ENCODE data around the gene RAI1. TPM values are rescaled to one million over a fixed set of nuclear protein-coding genes. Genes with fewer than 3 reads are reported as not detected.
A peak's percentile ranks its signal among the peaks of the same experiment; 100 is the strongest.

The RAI1 gene
- total and polyA plus RNA-seq, 12 donors: 4.2 to 37.3 (median 26.9) TPM

DNA sequence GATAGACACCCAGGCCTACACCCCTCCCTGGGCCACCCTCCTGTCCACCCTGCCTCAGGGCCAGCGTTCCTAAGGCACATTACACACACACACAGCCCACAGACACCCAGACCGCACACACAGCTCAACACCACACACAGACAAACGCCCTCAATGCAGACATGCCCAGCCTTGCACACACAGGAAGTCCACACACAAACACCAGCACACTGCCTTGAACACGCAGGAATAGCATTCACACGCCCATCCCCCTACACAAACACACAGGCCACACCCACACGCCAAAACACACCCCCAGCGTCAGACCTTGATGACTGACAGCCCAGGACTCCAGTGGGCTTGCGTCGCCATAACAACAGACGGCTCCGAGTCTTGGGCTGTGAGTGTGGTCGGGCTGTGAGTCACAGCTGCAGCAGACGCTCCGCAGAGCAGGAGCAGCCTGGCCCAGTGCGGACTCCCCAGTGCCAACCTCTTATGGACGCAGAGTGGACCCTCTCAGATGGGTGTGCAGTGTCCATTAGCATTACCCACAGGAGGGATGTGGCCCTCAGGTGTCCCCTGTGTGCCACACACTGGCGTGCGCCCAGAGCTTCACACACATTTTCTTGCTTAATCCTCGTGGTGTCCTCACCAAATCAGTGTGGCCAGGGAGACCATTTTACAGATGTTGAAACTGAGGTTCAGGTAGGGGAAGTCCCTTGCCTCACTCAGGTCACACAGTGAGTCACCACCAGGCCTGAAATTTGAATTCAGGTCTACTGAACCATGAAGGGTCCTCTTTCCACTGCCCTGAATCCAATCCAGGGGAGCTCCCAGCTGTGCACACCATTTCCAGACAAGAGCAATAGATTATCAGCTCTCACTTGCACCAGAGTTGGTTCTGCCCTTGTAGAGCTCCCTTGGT is 17.8 kb upstream of the RAI1 start:
- Histone ChIP-seq H3K36me3 (replicated peaks in 1 of 2) (no peaks in the 10 kb centered on the region), H3K4me3 (no peak overlapping the region), H3K27ac (no peak overlapping the region), H3K9me3 (replicated peaks in 1 of 3) (peaks cover 0 to 3% (median 0%) of the 10 kb centered on the region in 3 donors), H3K4me1 (replicated peaks in 1 of 2) (peaks cover 0 to 9% of the 10 kb centered on the region in 2 donors), H3K27me3 (no peaks in the 10 kb centered on the region)
- 21 to 46% (median 26%) methylated on average over 4 to 19 of the region's 19 CpGs for WGBS, 4 donors
- TF ChIP-seq CTCF (IDR thresholded peaks at IDR 0.05) (no peak), POLR2A (IDR thresholded peaks at IDR 0.05) (no peak)
- DNase-seq: peak in 6 of 7 donors; percentile 71 to 85 (median 74)
- intact Hi-C loops (cut with DNase I): no loop called here

DNA sequence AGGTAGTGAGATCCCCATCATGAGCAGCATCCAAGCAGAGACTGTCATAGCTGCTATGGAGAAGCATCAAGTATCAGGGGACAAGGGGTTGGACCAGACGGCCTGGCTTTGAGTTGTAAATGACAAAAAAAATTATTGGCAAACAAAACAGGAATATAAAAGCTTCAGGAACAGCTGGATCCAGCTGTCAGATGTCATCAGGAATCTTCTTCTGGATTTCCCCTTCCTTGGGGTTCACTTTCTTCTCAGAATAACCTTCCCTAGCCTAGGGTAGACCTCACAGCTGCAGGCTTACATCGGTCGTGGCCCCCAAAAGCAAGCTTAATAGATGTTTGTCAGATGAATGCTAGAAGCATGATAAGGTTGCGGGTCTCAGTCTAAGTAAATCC is 17.2 kb upstream of the RAI1 start:
- H3K4me1 ChIP-seq (replicated peaks in 1 of 2): peaks cover 0 to 9% of the 10 kb centered on the region in 2 donors
- TF ChIP-seq CTCF (IDR thresholded peaks at IDR 0.05): no peak
- no peak for TF ChIP-seq POLR2A (IDR thresholded peaks at IDR 0.05)
- H3K27me3 ChIP-seq: no peaks in the 10 kb centered on the region
- peaks cover 0 to 3% (median 0%) of the 10 kb centered on the region in 3 donors for H3K9me3 ChIP-seq (replicated peaks in 1 of 3)
- H3K4me3 ChIP-seq: no peak overlapping the region
- intact Hi-C loops (cut with DNase I): no loop called here
- no peaks in the 10 kb centered on the region for H3K36me3 ChIP-seq (replicated peaks in 1 of 2)
- WGBS, 4 donors: 74 to 85% (median 84%) methylated on average over 4 of the region's 4 CpGs
- H3K27ac ChIP-seq: no peak overlapping the region
- no peak for DNase-seq

DNA sequence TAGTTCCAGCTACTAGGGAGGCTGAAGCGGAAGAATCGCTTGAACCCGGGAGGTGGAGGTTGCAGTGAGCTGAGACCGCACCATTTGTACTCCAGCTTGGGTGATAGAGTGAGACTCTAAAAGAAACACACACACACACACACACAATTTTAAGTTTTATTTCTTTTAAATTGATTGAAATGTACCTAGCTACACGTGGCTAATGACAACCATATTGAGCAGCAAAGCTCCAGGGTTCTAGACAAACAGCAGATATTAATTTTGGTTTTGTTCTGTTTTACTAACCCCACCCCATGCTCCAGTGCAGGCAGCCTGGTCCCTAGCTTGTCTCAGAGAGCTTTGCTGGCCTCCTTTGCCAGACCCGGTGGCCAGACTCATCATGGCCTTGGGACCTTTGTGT is 16.0 kb upstream of the RAI1 start:
- Histone ChIP-seq H3K4me1 (replicated peaks in 1 of 2) (peaks cover 0 to 9% of the 10 kb centered on the region in 2 donors), H3K36me3 (replicated peaks in 1 of 2) (no peaks in the 10 kb centered on the region), H3K9me3 (replicated peaks in 1 of 3) (no peaks in the 10 kb centered on the region), H3K27me3 (no peaks in the 10 kb centered on the region), H3K27ac (no peak overlapping the region), H3K4me3 (no peak overlapping the region)
- WGBS, 4 donors: 74 to 84% (median 78%) methylated on average over 6 of the region's 6 CpGs
- intact Hi-C loops (cut with DNase I): no loop called here
- no peak for DNase-seq
- no peak for TF ChIP-seq POLR2A (IDR thresholded peaks at IDR 0.05)
- no peak for TF ChIP-seq CTCF (IDR thresholded peaks at IDR 0.05)

- H3K36me3 ChIP-seq (replicated peaks in 1 of 2): no peaks in the 10 kb centered on the region
- H3K4me3 ChIP-seq: no peak overlapping the region
- no peak overlapping the region for H3K27ac ChIP-seq
- 69 to 82% (median 78%) methylated on average over 4 to 13 of the region's 13 CpGs for WGBS, 4 donors
- H3K27me3 ChIP-seq: no peaks in the 10 kb centered on the region
- intact Hi-C loops (cut with DNase I): no loop called here
- TF ChIP-seq POLR2A (IDR thresholded peaks at IDR 0.05) (no peak), CTCF (IDR thresholded peaks at IDR 0.05) (no peak)
- H3K4me1 ChIP-seq (replicated peaks in 1 of 2): peaks cover 0 to 9% of the 10 kb centered on the region in 2 donors
- DNase-seq: no peak
- no peaks in the 10 kb centered on the region for H3K9me3 ChIP-seq (replicated peaks in 1 of 3)
These were observed 15.0 kb upstream of the RAI1 start for GRCh38 chr17:17666111-17666714.

Data from adrenal gland (tissue), 12 donors.